GM11168 (cell line): Measurements from ENCODE around the gene ERICH2.

ENCODE experiments used
- in situ Hi-C: fragments of 300-500 bp; cut with MboI; formaldehyde crosslinking; loops from one replicate; pipeline ENCODE4 v1.12.0; 2022; ENCODE audit warnings: low sequenced_read_pairs; ENCODE audit not compliant: unreplicated experiment

The ERICH2 gene

DNA sequence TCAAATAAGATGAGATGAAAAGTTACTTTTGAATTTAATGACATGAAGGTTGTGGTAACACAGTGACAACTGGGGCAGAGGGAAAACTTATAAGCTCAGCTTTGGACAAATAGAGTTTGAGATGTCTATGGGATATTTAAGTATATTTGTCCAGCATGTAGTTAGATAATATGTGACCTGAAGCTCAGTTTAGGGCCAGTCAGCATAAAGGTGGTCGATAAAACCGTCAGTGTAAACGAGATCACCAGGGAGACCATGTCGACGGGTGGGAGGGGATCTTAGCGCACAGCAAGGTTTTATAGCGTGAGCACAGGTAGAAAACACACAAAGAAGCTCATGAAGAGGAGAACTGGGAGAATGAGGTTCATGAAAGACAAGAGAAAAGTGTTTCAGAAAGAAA, 7.4 kb upstream of the ERICH2 start:
- in situ Hi-C loops = no loop called here

DNA sequence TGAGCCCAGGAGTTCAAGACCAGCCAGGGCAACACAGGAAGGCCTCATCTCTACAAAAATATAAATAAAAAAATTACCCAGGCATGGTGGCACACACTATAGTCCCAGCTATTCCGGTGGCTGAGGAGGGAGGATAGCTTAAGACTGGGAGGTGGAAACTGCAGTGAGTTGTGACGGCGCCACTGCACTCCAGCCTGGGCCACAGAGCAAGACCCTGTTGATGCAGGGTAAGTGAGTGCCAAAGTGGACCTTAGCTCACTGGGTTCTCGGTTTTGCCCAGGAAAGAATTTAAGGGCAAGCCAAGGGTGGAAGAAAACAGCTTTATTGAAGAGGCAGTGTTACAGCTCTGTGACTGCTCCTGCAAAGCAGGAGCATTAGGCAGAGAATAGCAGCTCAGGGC, 6.9 kb upstream of the ERICH2 start:
- in situ Hi-C loops = no loop called here

DNA sequence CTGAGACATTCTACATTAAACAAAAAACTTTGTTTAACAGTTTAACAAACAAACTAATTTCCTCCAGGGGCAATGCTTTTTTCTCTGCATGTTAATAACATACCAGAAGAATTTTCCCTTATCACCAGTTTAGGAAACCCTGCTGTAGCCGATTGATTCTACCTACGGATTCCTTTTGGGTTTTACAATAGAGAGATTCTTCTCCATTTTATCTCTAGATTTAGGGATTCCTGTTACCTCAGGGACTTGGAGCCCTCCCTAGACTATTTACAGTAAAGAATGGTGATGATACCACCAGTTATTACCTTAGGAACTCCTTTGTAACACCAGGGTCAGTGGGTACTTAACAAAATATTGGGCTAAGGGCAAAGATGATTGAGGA, 5.3 kb upstream of the ERICH2 start:
- in situ Hi-C loops = no loop called here

DNA sequence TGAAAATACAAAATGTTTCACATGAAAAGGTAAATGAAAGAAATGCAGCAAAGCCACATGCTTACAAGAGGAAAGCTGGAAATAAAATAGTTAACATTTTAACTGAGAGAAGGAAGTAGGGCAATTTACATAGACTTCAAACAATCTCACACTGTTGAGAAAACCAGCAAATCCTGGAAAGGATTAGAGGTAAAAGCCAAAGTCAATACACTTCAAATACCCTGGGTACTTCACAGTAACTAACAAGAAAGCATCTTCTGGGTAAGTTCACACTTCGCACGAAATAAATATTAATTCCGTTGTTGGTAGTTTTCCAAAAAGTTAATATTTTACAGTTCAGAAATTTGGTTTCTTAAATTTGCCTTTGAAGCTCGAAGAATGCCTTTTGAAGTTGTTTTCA, 3.5 kb upstream of the ERICH2 start:
- in situ Hi-C loops = no loop called here

DNA sequence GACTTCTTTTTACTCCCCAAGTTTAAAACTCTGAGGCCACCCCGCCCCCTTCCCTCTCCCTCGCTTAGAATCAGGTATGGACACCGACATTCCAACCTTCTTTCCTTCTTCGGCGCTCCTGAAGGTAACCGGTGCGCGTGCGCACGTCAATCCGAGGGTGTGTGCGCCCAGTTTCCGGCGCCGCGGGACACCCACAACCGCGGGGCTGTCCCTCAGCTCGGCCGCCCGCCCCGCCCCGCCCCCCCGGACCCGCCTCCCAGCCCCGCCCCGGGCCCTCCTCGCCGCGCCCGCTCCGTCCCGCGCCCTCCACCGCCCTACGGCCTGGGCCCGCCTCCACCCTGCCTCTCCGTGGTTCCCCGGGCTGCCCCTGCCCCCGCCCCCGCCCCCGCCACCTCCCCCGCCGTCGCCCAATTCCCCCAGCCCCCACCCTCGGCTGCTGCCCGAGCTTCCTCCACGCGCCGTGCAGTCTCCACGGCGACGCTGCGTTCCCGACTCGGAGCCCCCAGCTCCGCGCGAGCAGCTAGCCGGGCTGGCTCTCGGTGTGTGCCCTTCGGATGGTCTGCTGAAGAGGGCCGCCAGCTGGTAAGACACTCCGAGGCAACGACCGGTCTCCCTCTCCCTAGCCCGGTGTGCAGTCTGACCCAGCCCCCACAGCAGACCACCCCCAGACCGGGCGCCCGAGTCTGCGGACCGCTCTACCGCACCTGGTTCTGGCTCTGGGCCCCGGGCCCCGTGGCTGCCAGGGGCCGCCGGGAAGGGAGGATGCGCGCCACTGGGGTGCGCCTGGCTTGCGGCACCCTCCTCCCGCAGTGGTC, 635 bp downstream of the ERICH2 start:
- in situ Hi-C loops = no loop called here

GRCh38 chr2:170771421-170771937, 1.3 kb downstream of the ERICH2 start:
- in situ Hi-C loops = no loop called here

DNA sequence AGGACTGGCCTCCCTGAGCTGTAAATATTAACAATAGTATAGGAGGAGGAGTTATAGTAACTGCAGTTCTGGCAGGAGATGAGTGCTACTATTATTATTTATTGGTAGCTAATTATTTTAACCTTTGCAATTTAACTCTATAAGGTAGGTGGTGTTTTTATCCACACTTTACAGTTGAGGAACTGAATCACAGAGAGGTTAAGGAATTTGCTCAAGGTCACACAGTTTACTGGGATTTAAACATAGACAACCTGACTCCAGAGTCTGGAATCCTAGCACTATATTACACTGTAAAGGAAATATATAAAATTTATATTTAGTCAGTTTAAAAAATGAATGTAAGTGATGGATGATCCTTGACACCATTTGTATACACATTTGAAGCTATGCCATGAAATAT, 2.1 kb downstream of the ERICH2 start:
- in situ Hi-C loops = no loop called here

DNA sequence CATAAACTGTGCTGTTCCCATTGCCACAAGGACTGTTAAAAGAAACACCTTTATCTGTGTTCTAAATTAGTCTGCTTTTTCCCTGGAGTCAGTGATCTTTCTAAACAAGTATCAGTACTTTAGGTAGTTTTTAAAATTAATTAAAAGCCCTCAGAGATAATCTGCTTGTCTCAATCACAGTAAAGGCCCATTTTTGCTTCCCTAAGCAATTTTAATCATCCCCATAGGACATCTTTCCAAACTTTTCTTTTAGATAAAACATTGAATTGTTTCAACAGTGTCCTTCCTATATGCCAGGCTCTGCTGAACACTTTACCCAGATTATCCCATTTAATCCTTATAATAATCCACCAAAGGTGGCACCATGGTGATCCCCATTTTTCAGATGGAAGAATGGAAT, 3.9 kb downstream of the ERICH2 start:
- in situ Hi-C loops = no loop called here

DNA sequence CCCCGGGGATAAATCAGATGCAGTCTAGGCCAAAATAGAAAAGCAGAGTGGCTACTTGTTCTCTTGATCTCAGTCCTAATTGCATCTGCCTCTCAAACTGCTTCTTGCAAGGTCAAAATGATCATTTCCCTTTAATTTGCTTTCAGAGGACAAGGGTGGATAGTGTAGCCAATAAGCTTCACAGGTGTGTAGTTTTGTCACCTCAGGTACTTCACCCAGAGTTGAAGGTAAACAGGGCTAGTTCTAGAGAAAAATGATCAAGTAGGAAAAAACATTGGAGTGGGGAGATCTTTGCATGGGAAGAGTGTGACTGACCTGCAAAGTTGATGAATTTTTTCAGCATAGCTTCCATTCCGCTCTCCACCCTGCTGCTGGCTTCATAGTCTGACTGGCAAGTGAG, 8.7 kb downstream of the ERICH2 start:
- in situ Hi-C loops = no loop called here

- in situ Hi-C loops = no loop called here
Observed at GRCh38 chr2:170779304-170779703, 9.1 kb downstream of the ERICH2 start.

GRCh38 chr2:170782673-170783072, 12.5 kb downstream of the ERICH2 start:
- in situ Hi-C loops = no loop called here

GRCh38 chr2:170783549-170783948, 13.4 kb downstream of the ERICH2 start:
- in situ Hi-C loops = no loop called here

DNA sequence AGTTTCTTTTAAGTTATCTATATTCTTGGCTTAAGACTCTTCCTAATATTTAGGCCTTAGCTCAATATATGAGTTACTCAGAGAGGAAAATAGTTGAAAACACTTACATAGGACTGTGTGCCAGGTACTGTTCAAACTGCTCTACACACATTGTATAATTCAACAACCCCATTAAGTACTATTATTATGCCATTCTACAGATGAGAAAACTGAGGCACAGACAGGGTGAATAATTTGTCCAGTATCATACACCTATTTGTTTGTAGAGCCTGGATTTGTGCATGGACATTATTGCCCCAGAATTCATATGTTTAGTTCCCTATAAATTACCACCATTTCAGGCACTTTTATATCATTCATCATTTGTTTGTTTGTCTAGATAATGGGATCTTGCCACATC, 28.8 kb downstream of the ERICH2 start:
- in situ Hi-C loops = no loop called here

DNA sequence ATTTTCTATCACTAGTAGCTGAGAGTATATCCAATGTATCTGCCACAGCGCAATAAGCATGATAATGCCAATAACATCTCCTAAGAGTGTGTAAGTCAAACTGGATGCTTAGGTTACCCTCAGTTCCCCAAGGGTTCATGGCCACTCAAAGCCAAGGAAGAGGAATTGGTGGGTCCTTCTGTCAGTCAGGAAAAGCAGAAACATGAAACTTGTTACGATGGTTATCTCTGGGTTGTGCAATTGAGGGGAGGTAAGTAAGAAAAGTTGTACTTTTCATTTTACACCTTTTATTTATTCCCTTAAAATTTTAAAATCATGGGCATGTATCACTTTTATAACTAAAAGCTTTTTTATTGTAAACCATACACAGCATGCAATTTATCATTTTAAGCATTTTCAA, 36.4 kb downstream of the ERICH2 start:
- in situ Hi-C loops = loop anchor here (25.0 kb wide), 1 partner anchor 569 kb away; no protein-coding TSS in a partner anchor

DNA sequence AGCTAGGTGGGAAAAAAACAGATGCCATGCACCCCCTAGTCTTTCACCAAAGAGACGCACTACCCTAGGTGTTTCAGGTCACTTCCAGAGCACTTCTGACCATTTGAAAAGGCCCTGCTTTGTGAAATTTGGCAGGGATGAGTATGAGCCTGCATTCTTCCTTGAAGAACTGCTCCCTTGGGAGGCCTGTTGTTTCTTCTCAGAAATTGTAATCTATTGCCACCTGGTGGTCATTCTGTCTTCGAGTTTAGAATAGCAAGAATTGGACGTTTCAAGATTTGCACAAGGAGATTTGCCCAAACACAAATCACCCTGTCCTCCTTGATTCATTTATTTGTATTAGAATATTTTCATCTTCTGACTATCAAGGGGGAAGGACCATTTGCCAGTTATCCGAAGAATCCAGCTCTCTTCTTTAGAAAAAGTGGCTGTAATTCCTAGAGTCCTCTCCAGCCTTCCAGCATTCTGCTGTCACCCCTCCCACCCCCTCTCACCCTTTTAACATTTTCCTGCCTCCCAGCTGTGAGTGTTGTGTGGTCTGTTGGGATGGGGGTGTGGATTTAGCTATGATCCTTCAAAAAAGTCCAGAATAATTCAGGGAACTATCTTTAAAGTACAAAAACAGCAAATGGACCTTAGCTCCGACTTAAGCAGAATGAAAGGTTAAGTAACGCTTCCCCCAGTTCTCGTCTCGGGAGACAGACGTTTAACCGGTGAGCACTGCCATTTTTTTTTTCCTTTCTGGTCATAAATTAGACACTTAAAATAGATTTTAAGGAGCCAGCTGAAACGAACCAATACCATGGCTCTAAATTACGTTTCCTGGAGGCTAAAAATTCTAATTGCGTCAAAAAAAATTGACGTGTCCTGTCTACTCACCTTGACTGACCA, 42.8 kb downstream of the ERICH2 start:
- in situ Hi-C loops = loop anchor here (10.0 to 25.0 kb wide), 4 partner anchors 408 to 1292 kb away; partner anchors contain the start of gene DLX2

GRCh38 chr2:170813611-170814532, 43.7 kb downstream of the ERICH2 start:
- in situ Hi-C loops = loop anchor here (10.0 to 25.0 kb wide), 4 partner anchors 409 to 1291 kb away; partner anchors contain the start of gene DLX2

GRCh38 chr2:170814533-170815230, 44.5 kb downstream of the ERICH2 start:
- in situ Hi-C loops = loop anchor here (10.0 to 25.0 kb wide), 4 partner anchors 410 to 1290 kb away; partner anchors contain the start of gene DLX2

- in situ Hi-C loops = loop anchor here (10.0 to 25.0 kb wide), 4 partner anchors 411 to 1289 kb away; partner anchors contain the start of gene DLX2
Observed at GRCh38 chr2:170815311-170815710, 45.1 kb downstream of the ERICH2 start.
